ENCODE measurements around the gene IGLL5.

The IGLL5 gene

DNA sequence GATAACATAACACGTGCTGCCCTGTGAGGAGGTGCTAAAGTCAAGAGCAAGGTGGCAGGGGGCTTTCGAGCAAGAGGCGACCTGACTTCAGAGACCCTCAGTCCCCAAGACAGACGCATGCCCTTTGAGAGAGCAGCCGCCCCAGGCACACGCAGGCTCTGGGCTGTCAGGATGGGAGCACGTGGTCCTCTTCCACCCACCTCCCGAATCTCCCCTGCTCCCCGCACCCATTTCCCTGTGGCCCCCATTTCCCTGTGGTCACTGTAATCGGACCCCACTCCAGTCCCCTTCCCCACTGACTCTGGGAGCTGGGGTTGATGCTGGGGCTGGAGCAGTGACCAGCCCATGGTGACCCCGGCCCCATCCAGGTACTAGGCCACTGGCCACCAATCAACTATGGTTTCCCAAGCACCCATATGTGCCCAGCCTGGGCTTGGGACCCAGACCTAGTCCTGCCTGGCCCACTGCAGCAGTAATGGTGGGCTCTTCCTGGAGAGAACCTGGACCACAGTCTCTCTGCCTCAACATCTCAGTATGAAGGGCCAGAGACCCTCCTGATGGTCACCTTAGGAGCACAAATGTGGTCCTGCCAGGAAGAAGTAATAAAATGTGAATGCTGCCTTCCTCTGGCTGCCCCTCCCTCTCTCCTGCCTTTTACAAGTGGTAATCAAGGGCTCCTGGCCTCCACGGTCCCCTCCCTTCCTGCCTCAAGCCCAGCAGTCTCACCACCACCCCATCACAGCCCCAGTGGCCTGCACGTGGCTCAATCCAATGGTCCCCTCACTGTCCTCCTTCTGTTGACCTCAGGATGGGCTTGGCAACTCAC, 39.0 kb downstream of the IGLL5 start:
- in situ Hi-C loops (cut with HindIII; ENCODE audit: low sequenced_read_pairs) = no loop called here

- in situ Hi-C loops (cut with HindIII; ENCODE audit: low sequenced_read_pairs) = no loop called here
Measured at GRCh38 chr22:22927196-22927887, 39.7 kb downstream of the IGLL5 start.

DNA sequence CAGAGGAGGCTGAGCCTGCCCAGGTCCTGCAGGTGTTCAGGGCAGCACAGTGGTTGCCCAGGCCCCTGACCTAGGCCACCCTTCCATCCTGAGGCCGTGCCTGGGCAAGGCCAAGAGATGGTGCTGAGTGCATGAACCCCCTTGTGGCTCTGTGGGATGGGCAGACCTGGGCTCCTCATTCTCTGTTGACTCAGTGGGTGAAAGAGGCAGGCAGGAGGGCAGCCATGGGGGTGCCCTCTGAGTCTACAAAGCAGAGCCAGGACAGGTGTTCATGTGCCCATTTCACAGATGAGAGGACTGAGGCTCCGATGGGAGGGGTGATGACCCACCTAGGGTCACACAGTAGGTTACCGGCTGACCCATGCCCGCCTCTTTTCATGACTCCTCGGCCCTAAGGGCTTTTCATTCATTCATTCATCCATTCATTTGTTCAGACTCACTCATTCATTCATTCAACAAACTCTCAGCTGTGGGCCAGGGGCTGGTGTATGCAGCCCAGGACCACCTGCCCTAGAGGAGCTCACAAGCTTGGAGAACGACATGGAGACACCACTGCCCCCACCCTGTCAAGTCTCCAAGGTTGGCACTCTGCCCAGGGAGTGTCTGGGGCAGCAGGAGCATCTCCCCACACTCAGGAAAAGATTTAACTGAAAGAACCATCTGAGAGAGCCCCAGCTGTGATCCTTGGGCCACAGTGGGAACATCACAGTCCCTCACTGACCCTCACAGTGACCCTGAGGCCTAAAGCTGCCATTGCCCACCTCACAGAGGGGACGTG, 40.5 kb downstream of the IGLL5 start:
- in situ Hi-C loops (cut with HindIII; ENCODE audit: low sequenced_read_pairs) = no loop called here

GRCh38 chr22:22928666-22929380, 41.2 kb downstream of the IGLL5 start:
- in situ Hi-C loops (cut with HindIII; ENCODE audit: low sequenced_read_pairs) = no loop called here

- in situ Hi-C loops (cut with HindIII; ENCODE audit: low sequenced_read_pairs) = loop anchor here (5.0 to 10.0 kb wide), 2 partner anchors 63 to 65 kb away; no protein-coding TSS in a partner anchor
Measured at GRCh38 chr22:22929381-22930221, 42.0 kb downstream of the IGLL5 start.

DNA sequence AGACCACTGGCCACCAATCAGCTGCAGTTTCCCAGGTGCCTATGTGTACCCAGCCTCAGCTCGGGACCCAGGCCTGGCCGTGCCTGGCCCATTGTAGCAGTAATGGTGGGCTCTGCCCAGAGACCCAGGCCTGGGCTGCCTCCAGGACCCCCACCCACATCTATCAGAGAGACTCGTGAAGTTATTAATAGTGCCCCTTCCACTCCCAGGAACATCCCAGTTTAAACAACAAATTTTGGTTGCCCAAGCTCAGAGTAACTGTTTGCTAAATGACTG, 42.5 kb downstream of the IGLL5 start:
- in situ Hi-C loops (cut with HindIII; ENCODE audit: low sequenced_read_pairs) = loop anchor here (5.0 to 10.0 kb wide), 2 partner anchors 62 to 65 kb away; no protein-coding TSS in a partner anchor

DNA sequence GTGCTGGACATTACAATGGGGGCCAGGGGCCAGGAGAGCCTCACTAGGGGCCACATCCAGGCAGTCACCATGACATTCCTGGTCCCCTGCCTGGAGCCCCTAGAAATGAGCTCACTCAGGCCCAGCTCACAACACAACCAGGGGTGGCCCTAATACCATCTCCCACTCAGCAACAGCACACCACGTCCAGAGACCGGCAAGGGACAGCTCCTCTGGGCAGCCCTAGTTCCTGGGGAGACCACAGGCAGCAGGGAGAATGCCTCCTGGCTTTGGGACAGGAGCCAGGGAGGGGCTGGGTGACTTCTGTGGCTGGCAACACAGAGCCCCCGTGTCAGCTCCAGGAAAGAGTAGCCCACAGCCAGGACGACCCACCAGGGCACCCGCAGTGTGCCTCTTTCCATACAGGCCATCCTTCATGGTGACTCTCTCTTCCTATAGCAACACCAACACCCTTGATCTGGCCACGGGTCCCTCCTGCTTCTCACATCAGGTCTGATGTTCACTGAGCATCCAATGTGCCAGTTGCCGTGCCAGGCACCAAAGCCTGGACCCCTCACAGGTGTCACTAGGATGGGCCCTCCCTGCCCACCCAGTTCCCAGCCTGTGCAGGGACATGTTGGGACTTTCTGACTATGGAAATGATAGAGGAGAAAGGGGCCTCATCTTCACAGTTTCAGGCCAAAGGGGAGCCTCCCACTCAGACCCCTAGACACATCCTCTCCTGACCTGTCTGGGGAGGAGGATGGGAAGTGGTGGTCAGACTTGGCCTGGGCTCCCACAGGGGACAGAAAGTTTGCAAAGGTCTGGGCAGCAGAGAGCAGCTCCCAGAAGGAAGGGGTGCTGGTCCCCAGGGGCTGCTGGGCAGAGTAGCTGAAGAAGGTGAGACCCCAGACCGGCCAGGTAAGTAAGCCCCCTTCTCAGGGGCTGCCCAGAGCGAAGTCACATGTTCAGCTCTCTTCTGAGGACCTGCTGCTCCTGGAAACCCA, 43.2 kb downstream of the IGLL5 start:
- in situ Hi-C loops (cut with HindIII; ENCODE audit: low sequenced_read_pairs) = loop anchor here (5.0 to 10.0 kb wide), 2 partner anchors 61 to 66 kb away; no protein-coding TSS in a partner anchor

DNA sequence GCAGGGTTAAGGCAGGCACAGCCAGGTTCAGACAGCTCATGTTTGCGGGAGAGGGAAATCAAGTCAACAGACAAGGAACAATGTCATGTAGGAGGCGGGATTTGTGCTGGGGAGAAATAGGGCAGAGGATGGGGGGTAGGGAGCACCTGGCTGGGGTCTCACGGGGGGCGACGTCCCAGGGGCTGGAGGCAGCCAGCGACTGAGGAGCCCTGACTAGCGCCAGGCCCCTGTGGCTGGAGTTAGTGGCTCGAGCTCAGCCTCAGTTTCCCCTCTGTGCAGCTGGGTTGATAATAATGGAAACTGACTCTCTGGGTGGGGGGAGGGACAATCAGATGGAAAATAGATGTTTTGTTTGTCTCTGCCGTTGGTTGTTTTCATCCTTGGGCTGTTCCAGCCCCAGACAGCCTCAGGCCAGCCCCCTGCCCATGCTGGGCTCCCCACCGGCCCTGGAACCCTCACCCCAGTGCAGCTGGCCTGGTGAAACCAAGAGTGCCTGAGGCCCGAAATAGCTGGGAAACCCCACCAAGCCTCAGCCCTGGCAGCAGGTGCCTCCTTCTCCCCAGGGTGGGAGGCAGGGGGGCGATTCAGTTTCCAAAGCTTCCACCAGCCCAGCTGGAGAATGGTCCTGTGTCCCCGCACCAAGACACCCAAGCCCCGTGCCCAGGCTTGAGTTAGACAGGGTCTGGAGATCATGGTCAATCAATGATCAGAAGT, 44.1 kb downstream of the IGLL5 start:
- in situ Hi-C loops (cut with HindIII; ENCODE audit: low sequenced_read_pairs) = loop anchor here (5.0 to 10.0 kb wide), 2 partner anchors 61 to 67 kb away; no protein-coding TSS in a partner anchor

- in situ Hi-C loops (cut with HindIII; ENCODE audit: low sequenced_read_pairs) = loop anchor here (5.0 to 10.0 kb wide), 2 partner anchors 60 to 68 kb away; no protein-coding TSS in a partner anchor
Measured at GRCh38 chr22:22932512-22932941, 44.9 kb downstream of the IGLL5 start.

DNA sequence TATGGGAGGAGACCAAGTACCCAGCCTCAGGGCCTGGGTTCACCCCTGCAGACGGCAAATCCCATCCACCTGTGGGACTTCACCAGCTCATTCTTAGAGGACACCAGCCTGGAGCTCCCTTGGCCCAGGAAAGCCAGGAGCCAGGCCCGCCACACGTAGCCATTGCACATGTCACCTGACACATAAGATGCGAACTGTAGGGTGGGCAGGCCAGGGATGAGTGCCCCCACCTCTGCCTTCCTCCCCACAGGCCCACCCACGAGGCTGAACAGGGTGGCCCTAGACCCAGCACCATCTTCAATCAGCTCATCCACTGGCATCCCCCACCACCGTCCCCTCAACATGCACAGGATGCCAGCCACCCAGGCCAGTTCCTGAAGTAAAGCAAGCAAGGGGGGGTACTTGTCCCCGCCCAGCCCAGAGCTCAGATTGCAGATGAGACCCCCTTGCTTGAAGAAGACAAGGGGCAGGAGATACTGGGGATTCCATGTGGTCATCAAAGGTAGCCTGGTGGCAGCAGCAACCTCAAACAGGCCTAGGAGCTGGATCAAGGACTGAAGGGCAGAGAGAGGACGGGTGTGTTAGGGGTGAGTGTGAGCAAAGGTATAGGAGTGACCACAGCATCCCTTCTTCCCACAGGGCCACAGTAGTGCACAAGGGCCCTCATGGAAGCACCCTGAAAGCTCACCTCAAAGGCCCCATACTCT, 45.6 kb downstream of the IGLL5 start:
- in situ Hi-C loops (cut with HindIII; ENCODE audit: low sequenced_read_pairs) = loop anchor here (5.0 to 10.0 kb wide), 2 partner anchors 59 to 68 kb away; no protein-coding TSS in a partner anchor

DNA sequence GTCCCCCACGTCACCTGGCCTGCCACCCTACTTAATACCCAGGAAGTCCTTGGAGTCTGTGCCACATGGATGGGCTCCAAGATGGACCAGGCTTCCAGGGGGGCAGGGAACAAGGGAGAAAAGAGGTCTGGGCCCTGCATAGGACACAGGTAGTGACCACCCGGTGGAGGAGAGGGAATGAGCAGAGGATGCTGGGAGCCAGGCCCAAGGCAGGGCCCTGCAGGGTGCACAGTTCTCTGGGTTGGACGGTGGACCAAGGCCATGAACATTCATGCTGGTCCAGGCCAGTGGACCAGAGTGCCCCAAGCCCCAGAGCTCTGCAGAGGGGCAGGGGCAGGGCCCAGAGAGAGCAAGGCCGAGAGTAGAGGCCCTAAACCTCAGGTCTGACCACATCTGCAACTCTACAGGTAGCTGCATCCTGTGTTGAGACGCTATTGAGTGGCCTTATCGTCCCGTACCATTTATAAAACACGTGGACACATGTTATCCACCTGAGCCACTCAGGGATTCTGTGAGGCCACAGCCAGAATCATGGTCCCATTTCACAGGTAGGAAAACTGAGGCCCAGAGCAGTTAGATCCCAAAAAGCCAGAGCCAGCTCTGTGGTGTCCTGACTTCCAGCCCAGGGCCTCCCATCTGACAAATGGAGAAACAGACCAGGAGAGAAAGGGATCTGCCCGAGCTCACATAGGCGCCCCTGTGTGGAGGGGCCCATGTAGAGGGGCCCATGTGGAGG, 46.4 kb downstream of the IGLL5 start:
- in situ Hi-C loops (cut with HindIII; ENCODE audit: low sequenced_read_pairs) = loop anchor here (5.0 to 10.0 kb wide), 2 partner anchors 58 to 69 kb away; no protein-coding TSS in a partner anchor

GRCh38 chr22:22934543-22935055, 47.0 kb downstream of the IGLL5 start:
- in situ Hi-C loops (cut with HindIII; ENCODE audit: low sequenced_read_pairs) = loop anchor here (5.0 to 10.0 kb wide), 2 partner anchors 58 to 70 kb away; no protein-coding TSS in a partner anchor

GRCh38 chr22:22935056-22935545, 47.5 kb downstream of the IGLL5 start:
- in situ Hi-C loops (cut with HindIII; ENCODE audit: low sequenced_read_pairs) = loop anchor here (10.0 kb wide), 1 partner anchor 70 kb away; no protein-coding TSS in a partner anchor

DNA sequence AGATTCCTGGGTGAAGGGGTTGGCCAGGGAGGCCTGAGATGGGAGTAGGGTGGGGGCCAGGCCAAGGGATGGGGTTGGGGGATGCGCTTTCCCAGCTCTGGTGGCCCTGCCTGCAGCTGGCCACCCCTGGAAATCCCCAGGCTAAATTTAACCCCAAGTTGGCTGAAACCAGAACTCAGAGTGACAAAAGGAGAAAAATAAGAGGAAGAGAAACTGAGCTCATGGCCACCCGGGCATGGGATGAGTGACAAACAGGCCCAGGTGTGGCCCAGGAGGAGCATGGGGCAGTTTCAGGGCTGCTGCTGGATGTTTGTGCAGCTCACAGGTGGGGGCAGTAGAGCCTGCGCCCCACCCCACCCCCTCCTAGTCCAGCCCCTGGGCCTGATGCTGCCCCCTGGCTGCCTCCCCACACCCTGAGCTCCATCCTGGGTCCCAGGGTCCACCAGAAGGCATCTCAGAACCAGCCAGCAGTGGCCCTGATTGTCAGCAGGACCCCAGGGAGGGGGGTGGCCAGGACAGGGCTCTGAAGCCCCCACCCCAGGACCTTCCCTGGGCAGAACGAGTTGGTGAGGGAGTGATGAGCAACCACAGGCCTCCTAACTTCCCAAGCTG, 48.0 kb downstream of the IGLL5 start:
- in situ Hi-C loops (cut with HindIII; ENCODE audit: low sequenced_read_pairs) = loop anchor here (10.0 kb wide), 1 partner anchor 71 kb away; no protein-coding TSS in a partner anchor

GRCh38 chr22:22936180-22936914, 48.7 kb downstream of the IGLL5 start:
- in situ Hi-C loops (cut with HindIII; ENCODE audit: low sequenced_read_pairs) = loop anchor here (10.0 kb wide), 1 partner anchor 72 kb away; no protein-coding TSS in a partner anchor

Measured in endothelial cell of hepatic sinusoid (primary cell).